Measurements from ENCODE around the gene CELSR1. TPM values are rescaled to one million over a fixed set of nuclear protein-coding genes. Genes with fewer than 3 reads are reported as not detected.

CELSR1 gene
- total RNA-seq, 4 donors from 2014 or later: 18.4 to 56.0 (median 31.0) TPM

- H3K4me1 ChIP-seq: peaks cover 34 to 38% of the 10 kb centered on the region in 2 donors
- H3K27ac ChIP-seq: no peak overlapping the region
- H3K36me3 ChIP-seq: peaks cover 0 to 2% of the 10 kb centered on the region in 2 donors
- intact Hi-C loops (cut with DNase I): loop anchor here (10.0 kb wide), 1 partner anchor 93 kb away; no protein-coding TSS in a partner anchor
- no peaks in the 10 kb centered on the region for H3K27me3 ChIP-seq
- DNase-seq: no peak
- TF ChIP-seq POLR2A (IDR thresholded peaks at IDR 0.05) (no peak), CTCF (IDR thresholded peaks at IDR 0.05) (no peak)
- 93% methylated on average over 2 of the region's 2 CpGs for WGBS, 2 donors
- H3K4me3 ChIP-seq (replicated peaks in 1 of 3): no peak overlapping the region
- H3K9me3 ChIP-seq: no peaks in the 10 kb centered on the region
Measured at GRCh38 chr22:46371623-46372226, 165.7 kb downstream of the CELSR1 start.

GRCh38 chr22:46370584-46371291 lies 166.7 kb downstream of the CELSR1 start:
- Histone ChIP-seq H3K36me3 (peaks cover 0 to 2% of the 10 kb centered on the region in 2 donors), H3K9me3 (no peaks in the 10 kb centered on the region), H3K27ac (peak overlapping the region in 1 of 3 donors; percentile 75), H3K4me1 (peaks cover 34 to 37% of the 10 kb centered on the region in 2 donors), H3K4me3 (replicated peaks in 1 of 3) (no peak overlapping the region), H3K27me3 (no peaks in the 10 kb centered on the region)
- 73 to 75% methylated on average over 13 to 15 of the region's 15 CpGs for WGBS, 2 donors
- peak; percentile 41 to 48 for DNase-seq
- intact Hi-C loops (cut with DNase I): loop anchor here (10.0 kb wide), 1 partner anchor 94 kb away; no protein-coding TSS in a partner anchor
- TF ChIP-seq CTCF (IDR thresholded peaks at IDR 0.05) (no peak), POLR2A (IDR thresholded peaks at IDR 0.05) (no peak)

- Histone ChIP-seq H3K4me3 (replicated peaks in 1 of 3) (no peak overlapping the region), H3K36me3 (peaks cover 0 to 8% of the 10 kb centered on the region in 2 donors), H3K4me1 (peaks cover 30 to 32% of the 10 kb centered on the region in 2 donors), H3K27ac (peak overlapping the region in 1 of 3 donors; percentile 75), H3K9me3 (no peaks in the 10 kb centered on the region), H3K27me3 (no peaks in the 10 kb centered on the region)
- intact Hi-C loops (cut with DNase I): loop anchor here (5.0 to 10.0 kb wide), 2 partner anchors 95 to 172 kb away; no protein-coding TSS in a partner anchor
- 88 to 89% methylated on average over 19 to 21 of the region's 25 CpGs for WGBS, 2 donors
- no peak for DNase-seq
- no peak for TF ChIP-seq CTCF (IDR thresholded peaks at IDR 0.05)
- TF ChIP-seq POLR2A (IDR thresholded peaks at IDR 0.05): no peak
Measured at GRCh38 chr22:46369716-46370583, 167.5 kb downstream of the CELSR1 start.

GRCh38 chr22:46368871-46369715 lies 168.3 kb downstream of the CELSR1 start:
- no peak for DNase-seq
- peak overlapping the region in 1 of 3 donors; percentile 23 for H3K27ac ChIP-seq
- H3K4me1 ChIP-seq: peaks cover 22 to 23% of the 10 kb centered on the region in 2 donors
- no peak for TF ChIP-seq CTCF (IDR thresholded peaks at IDR 0.05)
- no peak for TF ChIP-seq POLR2A (IDR thresholded peaks at IDR 0.05)
- H3K27me3 ChIP-seq: no peaks in the 10 kb centered on the region
- 82 to 90% methylated on average over 11 to 13 of the region's 31 CpGs for WGBS, 2 donors
- intact Hi-C loops (cut with DNase I): loop anchor here (5.0 kb wide), 1 partner anchor 173 kb away; no protein-coding TSS in a partner anchor
- peaks cover 0 to 11% of the 10 kb centered on the region in 2 donors for H3K36me3 ChIP-seq
- H3K4me3 ChIP-seq (replicated peaks in 1 of 3): no peak overlapping the region
- H3K9me3 ChIP-seq: no peaks in the 10 kb centered on the region

All from thyroid gland (tissue), 4 donors.